ENCODE data around the gene SGMS1.
"Not testable (repeated sequence)": the region's sequence is repeated elsewhere in the genome, so short reads cannot be mapped to it uniquely, and the experiment has no call there.

The SGMS1 gene

DNA sequence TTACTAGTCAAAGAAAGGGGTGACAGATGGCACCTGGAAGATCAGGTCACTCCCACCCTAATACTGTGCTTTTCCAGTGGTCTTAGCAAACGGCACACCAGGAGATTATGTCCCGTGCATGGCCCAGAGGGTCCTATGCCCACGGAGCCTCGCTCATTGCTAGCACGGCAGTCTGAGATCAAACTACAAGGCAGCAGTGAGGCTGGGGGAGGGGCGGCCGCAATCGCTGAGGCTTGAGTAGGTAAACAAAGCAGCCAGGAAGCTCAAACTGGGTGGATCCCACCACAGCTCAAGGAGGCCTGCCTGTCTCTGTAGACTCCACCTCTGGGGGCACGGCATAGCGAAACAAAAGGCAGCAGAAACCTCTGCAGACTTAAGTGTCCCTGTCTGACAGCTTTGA, 361.1 kb downstream of the SGMS1 start:
- DNase-seq (ENCODE audit: low read depth in 2 of 2): not testable (repeated sequence)

DNA sequence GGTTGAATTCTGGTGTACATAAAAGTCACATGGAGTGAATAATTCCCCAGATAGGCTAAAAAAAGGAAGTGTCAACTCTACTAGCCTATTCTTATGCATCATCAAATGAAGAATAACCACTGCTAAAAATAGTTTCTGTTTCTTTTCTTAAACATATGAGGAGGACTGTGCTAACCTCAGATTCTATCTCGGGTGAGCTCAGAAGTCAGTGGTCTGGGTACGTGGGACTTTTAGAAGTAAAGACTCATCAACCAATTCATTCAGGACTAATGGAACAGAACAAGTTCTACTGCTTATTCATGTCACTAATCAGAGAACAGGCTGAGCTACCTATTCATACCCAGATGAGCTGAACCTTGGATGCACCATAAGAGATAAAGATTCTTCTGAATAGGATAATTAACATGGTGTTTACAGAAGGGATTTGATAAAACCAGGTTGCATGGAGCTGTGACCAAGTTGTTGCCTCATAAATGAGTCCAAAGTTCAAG, 362.9 kb downstream of the SGMS1 start:
- DNase-seq (ENCODE audit: low read depth in 2 of 2): no peak
